ENCODE measurements around the gene ZNF202.

Gene ZNF202

DNA sequence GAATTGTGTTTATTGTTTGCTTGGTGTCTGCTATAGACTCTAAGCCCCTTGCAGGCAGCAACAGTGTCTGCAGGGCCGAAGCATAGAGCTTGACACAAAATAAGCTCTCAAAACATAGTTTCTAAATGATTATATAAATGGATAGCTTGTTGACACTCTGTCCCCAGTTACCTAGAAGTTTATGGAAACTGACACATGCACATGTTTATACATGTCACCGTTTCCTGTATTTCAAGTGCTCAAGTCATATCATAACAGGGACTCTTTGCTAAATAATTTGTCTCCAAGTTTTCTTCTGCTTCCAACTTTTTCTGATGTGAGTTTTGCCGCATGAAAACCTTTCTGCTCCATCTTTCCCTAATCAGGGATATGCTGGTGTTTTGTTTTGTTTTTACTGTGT, 16.5 kb upstream of the ZNF202 start:
- H3K27ac ChIP-seq (ENCODE audit: low read length, poor library complexity, severe bottlenecking), result no peak overlapping the region
- no peak overlapping the region for H2AK5ac ChIP-seq (ENCODE audit: low read length, severe bottlenecking)
- DNase-seq, result no peak
- no peak overlapping the region for H2AFZ ChIP-seq (ENCODE audit: low read depth, low read length)
- H3K18ac ChIP-seq (ENCODE audit: low read depth in 1 of 2, low read length in 2 of 2), result no peak overlapping the region
- peaks cover 0 to 6% of the 10 kb centered on the region in 2 experiments for H3K27me3 ChIP-seq (ENCODE audit: control insufficient read depth in 1 of 2, insufficient read depth in 1 of 2, low read length in 2 of 2)
- no peak overlapping the region for H3K23ac ChIP-seq (ENCODE audit: low read length in 2 of 2)
- 81% methylated on average over 1 of the region's 3 CpGs for WGBS
- no peak overlapping the region for H3K4me2 ChIP-seq (ENCODE audit: low read length, poor library complexity, severe bottlenecking)
- no peak overlapping the region for H3K4me3 ChIP-seq (ENCODE audit: insufficient read depth in 1 of 2, low read depth in 1 of 2, low read length in 2 of 2)
- H3K79me1 ChIP-seq (replicated peaks; ENCODE audit: low read length, poor library complexity, severe bottlenecking), result no peaks in the 10 kb centered on the region
- H3K14ac ChIP-seq (ENCODE audit: low read length in 2 of 2), result no peak overlapping the region
- peaks cover 12% of the 10 kb centered on the region for H3K9me3 ChIP-seq (ENCODE audit: control insufficient read depth, low read length)
- no peak overlapping the region for H2BK15ac ChIP-seq (ENCODE audit: low read depth, poor library complexity, severe bottlenecking)
- no peak overlapping the region for H2BK5ac ChIP-seq (ENCODE audit: low read depth, low read length, poor library complexity, severe bottlenecking)
- H3K36me3 ChIP-seq (ENCODE audit: control insufficient read depth in 1 of 2, insufficient read depth in 2 of 2, low read depth in 1 of 2, low read length in 2 of 2), result no peaks in the 10 kb centered on the region
- H3K4ac ChIP-seq (ENCODE audit: low read depth in 1 of 2, low read length in 2 of 2), result no peak overlapping the region
- H3K9ac ChIP-seq (ENCODE audit: low read length), result no peak overlapping the region
- H3K4me1 ChIP-seq (ENCODE audit: control insufficient read depth, insufficient read depth, low read depth, low read length), result no peaks in the 10 kb centered on the region
- H2BK120ac ChIP-seq (ENCODE audit: low read depth, low read length), result no peak overlapping the region
- no peak overlapping the region for H2BK12ac ChIP-seq (ENCODE audit: low read length in 2 of 2)
- H4K8ac ChIP-seq (ENCODE audit: low read length), result no peak overlapping the region
- H4K91ac ChIP-seq (ENCODE audit: low read length), result no peak overlapping the region

DNA sequence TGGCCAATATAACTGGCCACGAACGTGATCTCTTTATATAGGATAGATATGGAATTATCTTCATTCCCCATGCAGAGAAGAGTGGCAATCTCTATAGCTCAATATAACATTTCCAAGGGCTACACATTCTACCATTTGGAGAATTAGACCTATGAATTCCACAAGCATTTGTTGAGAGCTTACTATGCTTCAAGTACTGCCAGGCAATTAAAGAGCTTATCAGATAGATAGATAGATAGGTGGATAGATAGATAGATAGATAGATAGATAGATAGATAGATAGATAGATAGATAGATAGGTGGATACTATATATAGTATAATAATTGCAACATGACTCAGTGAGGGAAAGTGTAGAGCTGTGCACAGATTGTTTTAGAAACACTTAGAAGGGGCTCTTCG, 14.4 kb upstream of the ZNF202 start:
- Histone ChIP-seq H3K4me1 (ENCODE audit: control insufficient read depth, insufficient read depth, low read depth, low read length) (no peaks in the 10 kb centered on the region), H3K79me1 (replicated peaks; ENCODE audit: low read length, poor library complexity, severe bottlenecking) (no peaks in the 10 kb centered on the region), H3K9ac (ENCODE audit: low read length) (no peak overlapping the region), H3K4ac (ENCODE audit: low read depth in 1 of 2, low read length in 2 of 2) (no peak overlapping the region), H2BK120ac (ENCODE audit: low read depth, low read length) (no peak overlapping the region), H2BK12ac (ENCODE audit: low read length in 2 of 2) (no peak overlapping the region), H3K4me2 (ENCODE audit: low read length, poor library complexity, severe bottlenecking) (no peak overlapping the region), H2AK5ac (ENCODE audit: low read length, severe bottlenecking) (no peak overlapping the region), H3K18ac (ENCODE audit: low read depth in 1 of 2, low read length in 2 of 2) (no peak overlapping the region), H3K27ac (ENCODE audit: low read length, poor library complexity, severe bottlenecking) (no peak overlapping the region), H3K23ac (ENCODE audit: low read length in 2 of 2) (no peak overlapping the region), H3K9me3 (ENCODE audit: control insufficient read depth, low read length) (no peaks in the 10 kb centered on the region), H2BK15ac (ENCODE audit: low read depth, poor library complexity, severe bottlenecking) (no peak overlapping the region), H2BK5ac (ENCODE audit: low read depth, low read length, poor library complexity, severe bottlenecking) (no peak overlapping the region), H3K14ac (ENCODE audit: low read length in 2 of 2) (no peak overlapping the region), H3K27me3 (ENCODE audit: control insufficient read depth in 1 of 2, insufficient read depth in 1 of 2, low read length in 2 of 2) (peaks cover 0 to 6% of the 10 kb centered on the region in 2 experiments), H4K91ac (ENCODE audit: low read length) (no peak overlapping the region), H4K8ac (ENCODE audit: low read length) (no peak overlapping the region), H3K4me3 (ENCODE audit: insufficient read depth in 1 of 2, low read depth in 1 of 2, low read length in 2 of 2) (no peak overlapping the region), H3K36me3 (ENCODE audit: control insufficient read depth in 1 of 2, insufficient read depth in 2 of 2, low read depth in 1 of 2, low read length in 2 of 2) (no peaks in the 10 kb centered on the region), H2AFZ (ENCODE audit: low read depth, low read length) (no peak overlapping the region)
- 92% methylated on average over 3 of the region's 3 CpGs for WGBS
- DNase-seq, result no peak

- Histone ChIP-seq H3K79me1 (replicated peaks; ENCODE audit: low read length, poor library complexity, severe bottlenecking) (no peaks in the 10 kb centered on the region), H3K27me3 (ENCODE audit: control insufficient read depth in 1 of 2, insufficient read depth in 1 of 2, low read length in 2 of 2) (peaks cover 0 to 6% of the 10 kb centered on the region in 2 experiments), H4K8ac (ENCODE audit: low read length) (no peak overlapping the region), H2AFZ (ENCODE audit: low read depth, low read length) (no peak overlapping the region), H3K9me3 (ENCODE audit: control insufficient read depth, low read length) (no peaks in the 10 kb centered on the region), H3K4ac (ENCODE audit: low read depth in 1 of 2, low read length in 2 of 2) (no peak overlapping the region), H3K4me1 (ENCODE audit: control insufficient read depth, insufficient read depth, low read depth, low read length) (no peaks in the 10 kb centered on the region), H3K4me3 (ENCODE audit: insufficient read depth in 1 of 2, low read depth in 1 of 2, low read length in 2 of 2) (no peak overlapping the region), H3K27ac (ENCODE audit: low read length, poor library complexity, severe bottlenecking) (no peak overlapping the region), H3K18ac (ENCODE audit: low read depth in 1 of 2, low read length in 2 of 2) (no peak overlapping the region), H3K9ac (ENCODE audit: low read length) (no peak overlapping the region), H3K14ac (ENCODE audit: low read length in 2 of 2) (no peak overlapping the region), H2AK5ac (ENCODE audit: low read length, severe bottlenecking) (no peak overlapping the region), H4K91ac (ENCODE audit: low read length) (no peak overlapping the region), H2BK15ac (ENCODE audit: low read depth, poor library complexity, severe bottlenecking) (no peak overlapping the region), H2BK5ac (ENCODE audit: low read depth, low read length, poor library complexity, severe bottlenecking) (no peak overlapping the region), H2BK12ac (ENCODE audit: low read length in 2 of 2) (no peak overlapping the region), H2BK120ac (ENCODE audit: low read depth, low read length) (no peak overlapping the region), H3K4me2 (ENCODE audit: low read length, poor library complexity, severe bottlenecking) (no peak overlapping the region), H3K36me3 (ENCODE audit: control insufficient read depth in 1 of 2, insufficient read depth in 2 of 2, low read depth in 1 of 2, low read length in 2 of 2) (no peaks in the 10 kb centered on the region), H3K23ac (ENCODE audit: low read length in 2 of 2) (no peak overlapping the region)
- no peak for DNase-seq
Observed at GRCh38 chr11:123755344-123755743, 13.9 kb upstream of the ZNF202 start.

DNA sequence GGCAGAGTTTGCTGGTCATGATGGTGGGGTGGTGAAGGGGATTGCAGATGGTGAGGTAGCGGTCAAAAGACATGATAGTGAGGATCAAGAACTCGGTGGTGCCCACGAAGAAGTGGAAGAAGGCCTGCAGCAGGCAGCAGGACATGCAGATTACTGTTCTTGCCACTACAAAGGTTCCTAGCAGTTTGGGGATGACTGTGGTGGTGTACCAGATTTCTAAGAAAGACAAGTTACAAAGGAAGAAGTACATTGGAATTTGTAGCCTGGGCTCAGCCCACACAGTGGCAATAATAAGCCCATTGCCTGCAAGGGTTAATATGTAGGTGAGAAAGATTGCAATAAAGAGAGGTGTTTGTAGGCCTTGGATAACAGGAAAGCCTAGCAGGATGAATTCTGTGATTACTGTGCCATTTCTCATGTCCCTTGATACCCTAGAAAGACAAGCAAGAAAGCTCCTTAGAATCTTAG, 12.7 kb upstream of the ZNF202 start, which contains the start of gene OR6X1:
OR6X1 (minus strand) TSS at position 418 of the 468 bp plus-strand sequence; CDS start at position 418, 0 bp downstream.
- no peak within 1 kb of the TSS for H2AFZ ChIP-seq (ENCODE audit: low read depth, low read length)
- H3K9me3 ChIP-seq (ENCODE audit: control insufficient read depth, low read length), result no peaks in the 10 kb centered on the region
- H3K27me3 ChIP-seq (ENCODE audit: control insufficient read depth in 1 of 2, insufficient read depth in 1 of 2, low read length in 2 of 2), result peaks cover 3 to 6% of the 10 kb centered on the region in 2 experiments
- no peak within 1 kb of the TSS for H2BK5ac ChIP-seq (ENCODE audit: low read depth, low read length, poor library complexity, severe bottlenecking)
- no peak within 1 kb of the TSS for H2BK12ac ChIP-seq (ENCODE audit: low read length in 2 of 2)
- no peak within 1 kb of the TSS for H4K91ac ChIP-seq (ENCODE audit: low read length)
- H3K9ac ChIP-seq (ENCODE audit: low read length), result no peak within 1 kb of the TSS
- H4K8ac ChIP-seq (ENCODE audit: low read length), result no peak within 1 kb of the TSS
- no peak within 1 kb of the TSS for H2AK5ac ChIP-seq (ENCODE audit: low read length, severe bottlenecking)
- no peak for DNase-seq
- no peaks in the 10 kb centered on the region for H3K36me3 ChIP-seq (ENCODE audit: control insufficient read depth in 1 of 2, insufficient read depth in 2 of 2, low read depth in 1 of 2, low read length in 2 of 2)
- H3K27ac ChIP-seq (ENCODE audit: low read length, poor library complexity, severe bottlenecking), result no peak within 1 kb of the TSS
- no peak within 1 kb of the TSS for H3K4me2 ChIP-seq (ENCODE audit: low read length, poor library complexity, severe bottlenecking)
- H2BK15ac ChIP-seq (ENCODE audit: low read depth, poor library complexity, severe bottlenecking), result no peak within 1 kb of the TSS
- WGBS, result 89% methylated on average over 3 of the region's 3 CpGs
- no peak within 1 kb of the TSS for H3K23ac ChIP-seq (ENCODE audit: low read length in 2 of 2)
- no peak within 1 kb of the TSS for H2BK120ac ChIP-seq (ENCODE audit: low read depth, low read length)
- no peak within 1 kb of the TSS for H3K4ac ChIP-seq (ENCODE audit: low read depth in 1 of 2, low read length in 2 of 2)
- no peaks in the 10 kb centered on the region for H3K4me1 ChIP-seq (ENCODE audit: control insufficient read depth, insufficient read depth, low read depth, low read length)
- no peaks in the 10 kb centered on the region for H3K79me1 ChIP-seq (replicated peaks; ENCODE audit: low read length, poor library complexity, severe bottlenecking)
- H3K14ac ChIP-seq (ENCODE audit: low read length in 2 of 2), result no peak within 1 kb of the TSS
- no peak within 1 kb of the TSS for H3K18ac ChIP-seq (ENCODE audit: low read depth in 1 of 2, low read length in 2 of 2)
- no peak within 1 kb of the TSS for H3K4me3 ChIP-seq (ENCODE audit: insufficient read depth in 1 of 2, low read depth in 1 of 2, low read length in 2 of 2)

All from mesenchymal stem cell (in vitro differentiated cells and primary cell).